ENCODE measurements around the gene HIPK2.

Gene HIPK2

DNA sequence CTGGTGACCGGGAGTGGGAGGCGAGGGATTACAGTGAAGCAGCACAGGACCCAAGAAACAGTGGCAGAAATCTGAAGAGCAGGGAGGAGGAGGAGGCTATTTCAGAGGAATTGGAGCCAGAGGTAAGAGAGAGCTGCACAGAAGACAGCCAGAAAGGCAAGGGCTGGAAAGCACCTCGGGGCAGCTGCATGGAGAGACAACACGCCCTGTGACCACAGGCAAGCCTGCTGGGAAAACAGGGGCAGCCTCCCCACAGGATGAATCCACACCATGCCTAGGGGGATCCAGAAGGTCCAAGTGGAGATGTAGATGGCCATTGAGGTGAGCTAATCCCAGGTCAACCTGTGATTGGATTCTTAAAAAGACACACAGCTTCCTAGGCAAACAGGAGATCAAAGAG lies 135.5 kb downstream of the HIPK2 start:
- Histone ChIP-seq H3K36me3 (replicated peaks) (peaks cover 6% of the 10 kb centered on the region), H3K4me3 (ENCODE audit: low read depth, low read length) (no peak overlapping the region), H3K27me3 (replicated peaks) (no peaks in the 10 kb centered on the region), H3K27ac (no peak overlapping the region)
- in situ Hi-C loops (cut with HindIII; ENCODE audit: low pct_ligation_motif_present, low sequenced_read_pairs): no loop called here
- no peak for DNase-seq
- TF ChIP-seq, protein P1, sequence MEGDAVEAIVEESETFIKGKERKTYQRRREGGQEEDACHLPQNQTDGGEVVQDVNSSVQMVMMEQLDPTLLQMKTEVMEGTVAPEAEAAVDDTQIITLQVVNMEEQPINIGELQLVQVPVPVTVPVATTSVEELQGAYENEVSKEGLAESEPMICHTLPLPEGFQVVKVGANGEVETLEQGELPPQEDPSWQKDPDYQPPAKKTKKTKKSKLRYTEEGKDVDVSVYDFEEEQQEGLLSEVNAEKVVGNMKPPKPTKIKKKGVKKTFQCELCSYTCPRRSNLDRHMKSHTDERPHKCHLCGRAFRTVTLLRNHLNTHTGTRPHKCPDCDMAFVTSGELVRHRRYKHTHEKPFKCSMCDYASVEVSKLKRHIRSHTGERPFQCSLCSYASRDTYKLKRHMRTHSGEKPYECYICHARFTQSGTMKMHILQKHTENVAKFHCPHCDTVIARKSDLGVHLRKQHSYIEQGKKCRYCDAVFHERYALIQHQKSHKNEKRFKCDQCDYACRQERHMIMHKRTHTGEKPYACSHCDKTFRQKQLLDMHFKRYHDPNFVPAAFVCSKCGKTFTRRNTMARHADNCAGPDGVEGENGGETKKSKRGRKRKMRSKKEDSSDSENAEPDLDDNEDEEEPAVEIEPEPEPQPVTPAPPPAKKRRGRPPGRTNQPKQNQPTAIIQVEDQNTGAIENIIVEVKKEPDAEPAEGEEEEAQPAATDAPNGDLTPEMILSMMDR (IDR thresholded peaks at IDR 0.05; ENCODE audit: low read depth, low read length, missing control alignments): no peak

DNA sequence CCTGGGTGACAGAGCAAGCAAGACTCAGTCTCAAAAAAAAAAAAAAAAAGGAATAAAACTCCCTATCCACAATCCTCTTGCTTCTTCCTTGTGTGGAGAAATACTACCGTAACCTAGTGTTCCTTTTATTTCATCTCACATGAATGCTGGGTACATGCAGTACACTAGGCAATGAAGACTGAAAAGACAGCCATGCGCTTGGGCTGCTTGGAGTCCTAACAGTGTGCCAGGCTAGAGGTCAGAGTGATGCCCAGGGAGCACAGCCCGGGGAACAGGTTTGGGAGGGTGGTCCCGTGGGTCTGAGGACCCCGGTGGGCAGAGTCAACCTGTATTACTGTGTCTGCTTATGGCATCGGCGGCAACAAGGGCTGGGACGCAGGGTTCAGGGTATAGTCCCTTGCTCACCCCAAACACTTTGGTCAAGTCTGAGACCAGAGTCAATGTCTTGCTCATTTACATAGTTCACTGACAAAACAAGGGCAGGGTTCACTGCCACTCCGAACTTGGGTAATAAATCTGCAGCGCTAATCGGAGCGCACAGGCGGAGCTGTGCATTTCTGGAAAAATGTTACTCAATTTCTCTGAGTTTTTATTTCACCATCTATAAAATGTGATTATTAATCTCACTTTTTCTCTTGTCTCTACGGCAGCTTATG lies 136.3 kb downstream of the HIPK2 start:
- TF ChIP-seq, protein P1 (IDR thresholded peaks at IDR 0.05; ENCODE audit: low read depth, low read length, missing control alignments): no peak
- in situ Hi-C loops (cut with HindIII; ENCODE audit: low pct_ligation_motif_present, low sequenced_read_pairs): no loop called here
- H3K27ac ChIP-seq: no peak overlapping the region
- H3K4me3 ChIP-seq (ENCODE audit: low read depth, low read length): no peak overlapping the region
- no peaks in the 10 kb centered on the region for H3K27me3 ChIP-seq (replicated peaks)
- peaks cover 6% of the 10 kb centered on the region for H3K36me3 ChIP-seq (replicated peaks)
- DNase-seq: no peak

GRCh38 chr7:139640681-139641080 lies 137.1 kb downstream of the HIPK2 start:
- peaks cover 6% of the 10 kb centered on the region for H3K36me3 ChIP-seq (replicated peaks)

DNA sequence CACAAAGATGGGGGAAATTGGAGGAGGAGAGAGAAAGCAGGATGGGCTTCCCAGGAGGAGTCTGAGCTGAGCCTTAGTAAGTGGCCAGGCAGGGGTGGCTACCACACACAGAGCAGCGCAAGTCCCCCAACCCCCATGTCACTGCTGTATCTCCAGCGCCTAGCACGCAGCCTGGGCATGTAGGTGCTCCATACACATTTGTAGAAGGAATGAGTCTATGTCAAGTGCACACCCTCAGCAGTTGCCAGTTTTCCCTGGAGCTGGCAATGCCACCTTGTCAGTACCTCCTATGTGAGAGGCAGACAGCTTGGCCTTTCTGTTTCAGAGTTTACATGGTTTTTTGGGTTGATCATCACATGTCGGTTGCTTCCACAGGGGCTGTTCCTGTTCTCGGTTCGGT lies 138.2 kb downstream of the HIPK2 start:
- H3K36me3 ChIP-seq (replicated peaks): peaks cover 1% of the 10 kb centered on the region
- in situ Hi-C loops (cut with HindIII; ENCODE audit: low pct_ligation_motif_present, low sequenced_read_pairs): no loop called here
- TF ChIP-seq, protein P1 (IDR thresholded peaks at IDR 0.05; ENCODE audit: low read depth, low read length, missing control alignments): no peak

More at GRCh38 chr7:139640681-139641080, 137.1 kb downstream of the HIPK2 start:
- DNase-seq: no peak
- TF ChIP-seq, protein P1 (IDR thresholded peaks at IDR 0.05; ENCODE audit: low read depth, low read length, missing control alignments): no peak
- Histone ChIP-seq H3K27ac (no peak overlapping the region), H3K4me3 (ENCODE audit: low read depth, low read length) (no peak overlapping the region), H3K27me3 (replicated peaks) (no peaks in the 10 kb centered on the region)
- in situ Hi-C loops (cut with HindIII; ENCODE audit: low pct_ligation_motif_present, low sequenced_read_pairs): no loop called here

DNA sequence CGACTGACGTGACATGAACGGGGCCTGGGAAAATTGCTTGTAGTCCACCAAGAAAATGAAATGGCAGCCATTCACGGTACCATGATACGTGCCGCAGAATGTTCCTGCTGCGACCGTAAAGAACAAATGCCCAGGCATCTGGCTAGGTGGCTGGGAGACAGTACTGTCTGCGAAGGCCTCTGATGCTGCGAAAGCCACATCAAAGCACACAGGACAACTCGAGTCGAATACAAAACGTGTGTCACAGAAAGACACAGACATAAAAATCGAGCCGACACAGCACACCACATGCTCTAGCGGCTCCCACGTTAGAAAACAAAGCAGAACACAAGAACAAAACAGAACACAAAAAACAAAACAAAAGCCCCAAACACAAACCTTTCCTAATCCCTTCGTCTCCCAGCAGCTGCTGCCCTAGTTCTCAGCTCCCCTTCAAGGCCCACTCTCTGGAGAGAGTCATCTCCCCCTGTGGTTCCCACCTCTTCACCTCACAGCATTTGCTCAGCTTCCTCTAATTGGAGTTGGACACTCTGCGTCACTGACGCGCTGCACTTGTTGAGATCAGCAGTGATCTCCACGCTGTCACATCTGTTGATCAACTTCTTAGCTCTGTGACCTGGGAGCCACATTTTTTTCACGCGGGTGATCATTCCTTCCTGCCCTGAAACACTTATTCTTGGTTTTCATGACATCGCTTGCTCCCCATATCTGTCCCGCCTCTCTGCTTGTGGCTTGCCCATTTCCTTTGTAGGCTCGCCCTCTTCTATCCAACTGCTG lies 142.1 kb downstream of the HIPK2 start:
- in situ Hi-C loops (cut with HindIII; ENCODE audit: low pct_ligation_motif_present, low sequenced_read_pairs): no loop called here
- Histone ChIP-seq H3K27me3 (replicated peaks) (no peaks in the 10 kb centered on the region), H3K27ac (no peak overlapping the region), H3K36me3 (replicated peaks) (peaks cover 11% of the 10 kb centered on the region), H3K4me3 (ENCODE audit: low read depth, low read length) (no peak overlapping the region)
- DNase-seq: no peak
- TF ChIP-seq, protein P1 (IDR thresholded peaks at IDR 0.05; ENCODE audit: low read depth, low read length, missing control alignments): no peak

More for the DNA sequence above, 138.2 kb downstream of the HIPK2 start:
- H3K27ac ChIP-seq: no peak overlapping the region
- no peaks in the 10 kb centered on the region for H3K27me3 ChIP-seq (replicated peaks)
- H3K4me3 ChIP-seq (ENCODE audit: low read depth, low read length): no peak overlapping the region
- DNase-seq: no peak
